ENCODE results near the gene ATAD3A. TPM values are rescaled to one million over a fixed set of nuclear protein-coding genes. Genes with fewer than 3 reads are reported as not detected.
"Not testable (repeated sequence)": the region's sequence is repeated elsewhere in the genome, so short reads cannot be mapped to it uniquely, and the experiment has no call there.

ATAD3A gene
- total RNA-seq, 1 donor from 2014 or later = 32.1 TPM

- H3K4me3 Mint-ChIP-seq (ENCODE audit: unreplicated experiment) = no peak overlapping the region
Observed at GRCh38 chr1:1507305-1507704, 4.7 kb upstream of the ATAD3A start.

GRCh38 chr1:1508775-1509464, 3.0 kb upstream of the ATAD3A start:
- not testable (repeated sequence) for H3K4me3 Mint-ChIP-seq (ENCODE audit: unreplicated experiment); DNase-seq; H3K36me3 Mint-ChIP-seq (ENCODE audit: unreplicated experiment); H3K9me3 Mint-ChIP-seq (ENCODE audit: unreplicated experiment); H3K27ac Mint-ChIP-seq (ENCODE audit: unreplicated experiment); H3K27me3 Mint-ChIP-seq (ENCODE audit: unreplicated experiment)
- peaks cover 13% of the 10 kb centered on the region for H3K4me1 Mint-ChIP-seq (ENCODE audit: low read depth, unreplicated experiment)

More at GRCh38 chr1:1507305-1507704, 4.7 kb upstream of the ATAD3A start:
- Mint-ChIP-seq H3K27me3 (ENCODE audit: unreplicated experiment) (peaks cover 6% of the 10 kb centered on the region), H3K4me1 (ENCODE audit: low read depth, unreplicated experiment) (peaks cover 10% of the 10 kb centered on the region), H3K9me3 (ENCODE audit: unreplicated experiment) (peaks cover 8% of the 10 kb centered on the region), H3K27ac (ENCODE audit: unreplicated experiment) (no peak overlapping the region), H3K36me3 (ENCODE audit: unreplicated experiment) (peaks cover 5% of the 10 kb centered on the region)
- TF ChIP-seq, protein P1, sequence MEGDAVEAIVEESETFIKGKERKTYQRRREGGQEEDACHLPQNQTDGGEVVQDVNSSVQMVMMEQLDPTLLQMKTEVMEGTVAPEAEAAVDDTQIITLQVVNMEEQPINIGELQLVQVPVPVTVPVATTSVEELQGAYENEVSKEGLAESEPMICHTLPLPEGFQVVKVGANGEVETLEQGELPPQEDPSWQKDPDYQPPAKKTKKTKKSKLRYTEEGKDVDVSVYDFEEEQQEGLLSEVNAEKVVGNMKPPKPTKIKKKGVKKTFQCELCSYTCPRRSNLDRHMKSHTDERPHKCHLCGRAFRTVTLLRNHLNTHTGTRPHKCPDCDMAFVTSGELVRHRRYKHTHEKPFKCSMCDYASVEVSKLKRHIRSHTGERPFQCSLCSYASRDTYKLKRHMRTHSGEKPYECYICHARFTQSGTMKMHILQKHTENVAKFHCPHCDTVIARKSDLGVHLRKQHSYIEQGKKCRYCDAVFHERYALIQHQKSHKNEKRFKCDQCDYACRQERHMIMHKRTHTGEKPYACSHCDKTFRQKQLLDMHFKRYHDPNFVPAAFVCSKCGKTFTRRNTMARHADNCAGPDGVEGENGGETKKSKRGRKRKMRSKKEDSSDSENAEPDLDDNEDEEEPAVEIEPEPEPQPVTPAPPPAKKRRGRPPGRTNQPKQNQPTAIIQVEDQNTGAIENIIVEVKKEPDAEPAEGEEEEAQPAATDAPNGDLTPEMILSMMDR (IDR thresholded peaks at IDR 0.05; ENCODE audit: partially characterized antibody, unreplicated experiment) = no peak
- DNase-seq = no peak

- H3K27me3 Mint-ChIP-seq (ENCODE audit: unreplicated experiment); H3K27ac Mint-ChIP-seq (ENCODE audit: unreplicated experiment); H3K9me3 Mint-ChIP-seq (ENCODE audit: unreplicated experiment); DNase-seq; H3K36me3 Mint-ChIP-seq (ENCODE audit: unreplicated experiment); H3K4me3 Mint-ChIP-seq (ENCODE audit: unreplicated experiment): not testable (repeated sequence)
- H3K4me1 Mint-ChIP-seq (ENCODE audit: low read depth, unreplicated experiment) = peaks cover 13% of the 10 kb centered on the region
Observed at GRCh38 chr1:1509465-1509850, 2.5 kb upstream of the ATAD3A start.

DNA sequence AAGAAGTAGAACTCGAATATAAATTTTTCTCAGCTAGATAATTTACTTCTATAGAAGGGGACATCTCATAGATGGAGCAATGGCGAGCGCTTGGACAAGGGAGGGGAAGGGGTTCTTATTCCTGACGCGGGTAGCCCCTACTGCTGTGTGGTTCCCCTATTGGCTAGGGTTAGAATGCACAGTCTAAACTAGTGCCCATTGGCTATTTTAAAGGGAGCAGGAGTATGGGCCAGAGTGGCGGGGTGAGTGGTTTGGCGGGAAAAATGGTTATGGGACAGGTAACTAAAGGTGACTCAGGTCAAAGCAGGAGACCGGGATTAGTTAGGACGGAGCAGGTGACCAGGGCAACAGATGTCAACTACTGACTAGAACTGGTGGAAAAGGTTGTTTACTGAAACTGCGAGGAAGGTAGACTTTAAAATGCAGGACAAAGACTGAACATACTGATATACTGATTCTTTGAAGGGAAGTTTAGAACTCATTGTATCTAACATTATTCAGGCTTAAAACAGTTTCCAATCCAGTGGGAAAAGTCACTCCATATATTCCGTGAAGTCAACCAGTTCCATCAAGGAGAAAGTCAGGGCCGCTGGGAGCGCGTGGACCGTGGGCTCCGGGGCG, 940 bp upstream of the ATAD3A start:
- Mint-ChIP-seq H3K4me1 (ENCODE audit: low read depth, unreplicated experiment) (peaks cover 8% of the 10 kb centered on the region), H3K27me3 (ENCODE audit: unreplicated experiment) (peaks cover 9% of the 10 kb centered on the region), H3K36me3 (ENCODE audit: unreplicated experiment) (peaks cover 5% of the 10 kb centered on the region), H3K4me3 (ENCODE audit: unreplicated experiment) (peak overlapping the region; percentile 92), H3K9me3 (ENCODE audit: unreplicated experiment) (peaks cover 6% of the 10 kb centered on the region), H3K27ac (ENCODE audit: unreplicated experiment) (peak overlapping the region; percentile 82)
- TF ChIP-seq, protein P1 (IDR thresholded peaks at IDR 0.05; ENCODE audit: partially characterized antibody, unreplicated experiment) = peak; percentile 20
- no peak for DNase-seq

DNA sequence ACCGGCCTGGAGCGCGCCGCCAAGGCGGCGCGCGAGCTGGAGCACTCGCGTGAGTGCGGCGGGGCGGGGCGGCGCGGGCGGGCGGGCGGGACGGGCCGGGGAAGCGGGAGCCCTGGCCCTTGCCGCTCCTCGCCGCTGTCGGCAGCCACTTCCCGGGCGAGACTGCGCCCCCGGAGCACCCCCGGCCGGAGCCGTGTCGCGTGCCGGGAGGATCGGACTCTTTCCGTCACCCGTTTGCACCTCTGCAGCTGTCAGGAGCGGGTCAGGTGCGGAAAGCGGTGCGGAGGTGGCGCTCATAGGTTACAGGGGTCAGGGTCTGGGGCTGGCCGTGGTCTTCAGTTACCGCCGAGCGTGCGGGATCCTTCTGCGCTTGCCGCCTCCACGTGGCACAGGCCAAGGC, 463 bp downstream of the ATAD3A start:
- H3K27me3 Mint-ChIP-seq (ENCODE audit: unreplicated experiment); DNase-seq; H3K27ac Mint-ChIP-seq (ENCODE audit: unreplicated experiment); H3K9me3 Mint-ChIP-seq (ENCODE audit: unreplicated experiment); H3K4me3 Mint-ChIP-seq (ENCODE audit: unreplicated experiment); H3K4me1 Mint-ChIP-seq (ENCODE audit: low read depth, unreplicated experiment); H3K36me3 Mint-ChIP-seq (ENCODE audit: unreplicated experiment): not testable (repeated sequence)

DNA sequence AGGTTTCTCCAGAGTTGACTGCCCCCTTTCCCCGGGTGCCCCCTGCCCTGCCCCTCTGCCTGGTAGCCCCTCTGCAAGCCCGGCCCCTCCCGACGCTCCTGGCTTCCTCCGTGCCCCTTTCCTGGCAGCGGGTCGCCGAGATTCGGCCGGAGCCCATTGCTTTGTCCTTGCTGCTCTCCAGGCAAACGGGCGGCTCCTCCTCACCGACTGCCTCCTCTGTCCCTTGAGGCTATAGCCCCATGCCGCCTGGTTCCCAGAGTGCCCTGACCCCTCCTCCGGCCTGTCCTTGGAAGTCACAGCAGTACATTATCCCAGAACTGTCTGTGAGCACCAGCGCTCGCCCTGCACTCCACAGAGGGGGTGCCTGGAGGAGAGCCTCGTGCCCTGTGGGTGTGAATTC, 1.7 kb downstream of the ATAD3A start:
- H3K36me3 Mint-ChIP-seq (ENCODE audit: unreplicated experiment); H3K4me1 Mint-ChIP-seq (ENCODE audit: low read depth, unreplicated experiment); DNase-seq; H3K9me3 Mint-ChIP-seq (ENCODE audit: unreplicated experiment); H3K27ac Mint-ChIP-seq (ENCODE audit: unreplicated experiment): not testable (repeated sequence)
- H3K27me3 Mint-ChIP-seq (ENCODE audit: unreplicated experiment) = peaks cover 13% of the 10 kb centered on the region
- H3K4me3 Mint-ChIP-seq (ENCODE audit: unreplicated experiment) = peak overlapping the region; percentile 70

DNA sequence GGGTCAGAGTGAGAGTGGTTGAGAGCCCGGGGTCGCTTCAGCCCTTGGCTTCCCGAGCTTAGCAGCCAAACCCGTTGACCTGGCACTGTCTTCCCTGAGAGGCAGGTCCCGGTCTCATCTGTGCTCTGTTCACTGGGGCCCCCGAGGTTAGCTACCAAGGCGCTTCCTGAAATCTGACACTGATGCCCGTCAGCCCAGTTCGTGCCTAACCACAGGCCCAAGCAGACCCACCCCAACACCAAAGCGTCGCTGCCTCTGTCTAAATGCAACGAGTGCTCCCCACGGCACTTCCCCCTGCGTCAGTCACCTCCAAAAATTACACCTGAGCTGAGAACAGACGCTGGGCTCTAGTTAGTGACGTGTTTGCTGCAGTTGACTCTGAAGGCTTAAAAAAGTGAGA, 2.4 kb downstream of the ATAD3A start:
- not testable (repeated sequence) for H3K4me1 Mint-ChIP-seq (ENCODE audit: low read depth, unreplicated experiment); H3K36me3 Mint-ChIP-seq (ENCODE audit: unreplicated experiment); H3K27ac Mint-ChIP-seq (ENCODE audit: unreplicated experiment); H3K4me3 Mint-ChIP-seq (ENCODE audit: unreplicated experiment); H3K9me3 Mint-ChIP-seq (ENCODE audit: unreplicated experiment); DNase-seq
- H3K27me3 Mint-ChIP-seq (ENCODE audit: unreplicated experiment) = peaks cover 13% of the 10 kb centered on the region

DNA sequence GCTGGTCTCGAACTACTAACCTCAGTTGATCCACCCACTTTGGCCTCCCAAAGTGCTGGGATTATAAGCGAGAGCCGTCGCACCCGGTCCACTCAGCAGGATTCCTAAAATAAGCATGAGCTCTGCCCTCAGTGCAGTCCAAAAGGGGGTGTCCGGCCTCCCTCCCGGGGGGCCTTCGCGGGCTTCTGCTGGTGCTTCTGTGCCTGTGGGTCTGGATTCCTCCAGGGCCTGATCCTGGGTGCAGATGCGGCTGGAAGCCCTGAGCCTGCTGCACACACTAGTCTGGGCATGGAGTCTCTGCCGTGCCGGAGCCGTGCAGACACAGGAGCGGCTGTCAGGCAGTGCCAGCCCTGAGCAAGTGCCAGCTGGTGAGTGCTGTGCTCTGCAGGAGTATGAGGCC, 5.0 kb downstream of the ATAD3A start:
- not testable (repeated sequence) for H3K4me1 Mint-ChIP-seq (ENCODE audit: low read depth, unreplicated experiment); H3K27me3 Mint-ChIP-seq (ENCODE audit: unreplicated experiment); H3K36me3 Mint-ChIP-seq (ENCODE audit: unreplicated experiment); H3K9me3 Mint-ChIP-seq (ENCODE audit: unreplicated experiment); H3K4me3 Mint-ChIP-seq (ENCODE audit: unreplicated experiment); DNase-seq; H3K27ac Mint-ChIP-seq (ENCODE audit: unreplicated experiment)
